SK-N-SH treated with all-trans-retinoic acid at 6 μM for 48 hours (cell line): Measurements from ENCODE around the gene AGO4.
"Not testable (repeated sequence)": the region's sequence is repeated elsewhere in the genome, so short reads cannot be mapped to it uniquely, and the experiment has no call there.

ENCODE experiments used
- ATAC-seq: fragments of 200-7000 bp; cut with Tn5 transposase; 3 replicates; pipeline ENCODE4 v1.9.1; 2020; ENCODE audit warnings: mild to moderate bottlenecking, moderate library complexity
- ARNTL ChIP-seq: fragments of 450-650 bp; formaldehyde crosslinking; IDR thresholded peaks from 2 replicates; pipeline ENCODE4 v1.5.0; 2020; ENCODE audit warnings: low read depth, mild to moderate bottlenecking, moderate library complexity, borderline replicate concordance
- BACH2 ChIP-seq: fragments of 250-450 bp; sonication (Bioruptor Pico); IDR thresholded peaks from 2 replicates; pipeline ENCODE4 v1.9.0; 2021; ENCODE audit warnings: mild to moderate bottlenecking, borderline replicate concordance
- CSDC2 ChIP-seq: fragments of 250-450 bp; sonication (Bioruptor Pico); IDR thresholded peaks from 2 replicates; pipeline ENCODE4 v1.5.0; 2020; ENCODE audit warnings: mild to moderate bottlenecking, moderate library complexity
- ESRRG ChIP-seq: fragments of 250-450 bp; sonication (Bioruptor Pico); IDR thresholded peaks from 2 replicates; pipeline ENCODE4 v1.6.1; 2021; ENCODE audit warnings: mild to moderate bottlenecking
- GLIS3 ChIP-seq: fragments of 250-450 bp; sonication (Bioruptor Pico); IDR thresholded peaks from 2 replicates; pipeline ENCODE4 v1.5.0; 2020; ENCODE audit warnings: mild to moderate bottlenecking, moderate library complexity
- ISL1 ChIP-seq: fragments of 250-450 bp; sonication (Bioruptor Pico); IDR thresholded peaks from 2 replicates; pipeline ENCODE4 v2.1.2; 2022; ENCODE audit warnings: mild to moderate bottlenecking, moderate library complexity
- PPARA ChIP-seq: fragments of 250-450 bp; sonication (Bioruptor Pico); IDR thresholded peaks from 2 replicates; pipeline ENCODE4 v1.5.0; 2020; ENCODE audit warnings: mild to moderate bottlenecking, borderline replicate concordance
- RARB ChIP-seq: fragments of 250-450 bp; sonication (Bioruptor Pico); IDR thresholded peaks from 2 replicates; pipeline ENCODE4 v1.8.0; 2021; ENCODE audit warnings: mild to moderate bottlenecking, moderate library complexity
- TCF4 ChIP-seq: fragments of 250-450 bp; sonication (Bioruptor Pico); IDR thresholded peaks from 2 replicates; pipeline ENCODE4 v1.8.0; 2021; ENCODE audit warnings: mild to moderate bottlenecking, moderate library complexity, borderline replicate concordance
- TOX ChIP-seq: fragments of 250-450 bp; sonication (Bioruptor Pico); IDR thresholded peaks from 2 replicates; pipeline ENCODE4 v1.8.0; 2021; ENCODE audit warnings: mild to moderate bottlenecking, moderate library complexity, borderline replicate concordance
- ZFP30 ChIP-seq: fragments of 450-650 bp; formaldehyde crosslinking; IDR thresholded peaks from 2 replicates; pipeline ENCODE4 v1.5.0; 2022; ENCODE audit warnings: mild to moderate bottlenecking, moderate library complexity
- ZNF70 ChIP-seq: fragments of 450-650 bp; formaldehyde crosslinking; IDR thresholded peaks from 2 replicates; pipeline ENCODE4 v1.5.0; 2020; ENCODE audit warnings: mild to moderate bottlenecking, moderate library complexity
- ZNF8 ChIP-seq: fragments of 450-650 bp; formaldehyde crosslinking; IDR thresholded peaks from 2 replicates; pipeline ENCODE4 v1.5.0; 2020; ENCODE audit warnings: mild to moderate bottlenecking, moderate library complexity
- TF ChIP-seq, protein P1 (sequence below): fragments of 250-450 bp; sonication (Bioruptor Pico); IDR thresholded peaks from 2 replicates; pipeline ENCODE4 v1.5.1; 2020; ENCODE audit warnings: low read depth, mild to moderate bottlenecking, moderate library complexity
- TF ChIP-seq, protein P2 (sequence below): fragments of 250-450 bp; sonication (Bioruptor Pico); IDR thresholded peaks from 2 replicates; pipeline ENCODE4 v1.8.0; 2020; ENCODE audit warnings: mild to moderate bottlenecking, moderate library complexity, borderline replicate concordance
- TF ChIP-seq, protein P3 (sequence below): fragments of 250-450 bp; sonication (Bioruptor Pico); IDR thresholded peaks from 2 replicates; pipeline ENCODE4 v1.8.0; 2021; ENCODE audit warnings: low read depth, mild to moderate bottlenecking, moderate library complexity, borderline replicate concordance
- TF ChIP-seq, protein P4 (sequence below): fragments of 250-450 bp; sonication (Bioruptor Pico); IDR thresholded peaks from 2 replicates; pipeline ENCODE4 v1.5.1; 2021; ENCODE audit warnings: mild to moderate bottlenecking, moderate library complexity
- TF ChIP-seq, protein P5 (sequence below): fragments of 250-450 bp; sonication (Bioruptor Pico); IDR thresholded peaks from 2 replicates; pipeline ENCODE4 v1.5.0; 2020; ENCODE audit warnings: mild to moderate bottlenecking, moderate library complexity

Gene AGO4

DNA sequence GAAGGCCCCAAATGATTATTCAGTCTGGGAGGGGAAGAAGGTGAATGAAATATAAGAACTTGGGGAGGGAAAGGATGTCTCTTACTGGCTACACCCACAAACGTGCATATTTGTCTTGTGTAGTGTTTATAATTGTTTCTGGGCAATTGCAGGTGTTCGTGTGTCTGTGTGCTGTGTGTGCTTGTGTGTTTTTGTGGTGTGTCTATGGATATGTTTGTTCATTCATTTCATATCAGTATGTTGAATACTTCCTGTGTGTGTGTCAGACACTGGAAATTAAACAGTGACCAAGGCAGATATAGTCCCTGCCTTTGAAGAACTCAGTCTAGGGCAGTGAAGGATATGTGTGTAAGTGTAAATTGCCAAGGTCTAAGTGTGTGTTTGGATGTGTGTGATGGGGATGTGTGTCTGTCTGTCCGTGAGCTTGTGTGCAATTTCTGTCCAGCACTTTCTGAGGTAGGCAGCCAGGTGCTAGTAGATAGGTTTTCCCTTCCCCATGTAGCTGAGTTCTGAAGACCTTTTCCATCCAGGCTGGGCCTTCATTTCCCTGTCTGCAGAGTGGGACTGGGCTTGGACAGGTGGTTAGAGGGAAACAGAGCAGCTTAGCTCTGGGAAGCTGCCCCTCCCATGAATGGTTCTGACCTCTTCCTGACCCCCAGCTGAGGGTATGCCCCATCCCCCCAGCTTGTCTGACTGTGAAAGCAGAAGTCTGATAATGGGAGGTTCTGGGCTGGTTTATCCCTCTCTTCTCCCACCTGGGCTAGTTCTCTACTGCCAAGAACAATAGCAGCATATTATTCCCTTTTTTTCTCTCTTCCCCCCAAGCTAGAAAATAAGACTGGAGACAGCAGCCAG lies 79.0 kb downstream of the AGO4 start:
- no peak for ATAC-seq
- no peak for TF ChIP-seq ARNTL (CRISPR knock-in tag)
- TF ChIP-seq, protein P1, sequence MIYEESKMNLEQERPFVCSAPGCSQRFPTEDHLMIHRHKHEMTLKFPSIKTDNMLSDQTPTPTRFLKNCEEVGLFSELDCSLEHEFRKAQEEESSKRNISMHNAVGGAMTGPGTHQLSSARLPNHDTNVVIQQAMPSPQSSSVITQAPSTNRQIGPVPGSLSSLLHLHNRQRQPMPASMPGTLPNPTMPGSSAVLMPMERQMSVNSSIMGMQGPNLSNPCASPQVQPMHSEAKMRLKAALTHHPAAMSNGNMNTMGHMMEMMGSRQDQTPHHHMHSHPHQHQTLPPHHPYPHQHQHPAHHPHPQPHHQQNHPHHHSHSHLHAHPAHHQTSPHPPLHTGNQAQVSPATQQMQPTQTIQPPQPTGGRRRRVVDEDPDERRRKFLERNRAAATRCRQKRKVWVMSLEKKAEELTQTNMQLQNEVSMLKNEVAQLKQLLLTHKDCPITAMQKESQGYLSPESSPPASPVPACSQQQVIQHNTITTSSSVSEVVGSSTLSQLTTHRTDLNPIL: no peak
- no peak for TF ChIP-seq CSDC2 (CRISPR knock-in tag)
- TF ChIP-seq ZNF8 (CRISPR knock-in tag): no peak
- TF ChIP-seq TCF4: no peak
- TF ChIP-seq RARB: no peak
- TF ChIP-seq ZFP30: no peak
- TF ChIP-seq, protein P2, sequence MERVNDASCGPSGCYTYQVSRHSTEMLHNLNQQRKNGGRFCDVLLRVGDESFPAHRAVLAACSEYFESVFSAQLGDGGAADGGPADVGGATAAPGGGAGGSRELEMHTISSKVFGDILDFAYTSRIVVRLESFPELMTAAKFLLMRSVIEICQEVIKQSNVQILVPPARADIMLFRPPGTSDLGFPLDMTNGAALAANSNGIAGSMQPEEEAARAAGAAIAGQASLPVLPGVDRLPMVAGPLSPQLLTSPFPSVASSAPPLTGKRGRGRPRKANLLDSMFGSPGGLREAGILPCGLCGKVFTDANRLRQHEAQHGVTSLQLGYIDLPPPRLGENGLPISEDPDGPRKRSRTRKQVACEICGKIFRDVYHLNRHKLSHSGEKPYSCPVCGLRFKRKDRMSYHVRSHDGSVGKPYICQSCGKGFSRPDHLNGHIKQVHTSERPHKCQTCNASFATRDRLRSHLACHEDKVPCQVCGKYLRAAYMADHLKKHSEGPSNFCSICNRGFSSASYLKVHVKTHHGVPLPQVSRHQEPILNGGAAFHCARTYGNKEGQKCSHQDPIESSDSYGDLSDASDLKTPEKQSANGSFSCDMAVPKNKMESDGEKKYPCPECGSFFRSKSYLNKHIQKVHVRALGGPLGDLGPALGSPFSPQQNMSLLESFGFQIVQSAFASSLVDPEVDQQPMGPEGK: no peak
- TF ChIP-seq TOX: no peak
- TF ChIP-seq, protein P3, sequence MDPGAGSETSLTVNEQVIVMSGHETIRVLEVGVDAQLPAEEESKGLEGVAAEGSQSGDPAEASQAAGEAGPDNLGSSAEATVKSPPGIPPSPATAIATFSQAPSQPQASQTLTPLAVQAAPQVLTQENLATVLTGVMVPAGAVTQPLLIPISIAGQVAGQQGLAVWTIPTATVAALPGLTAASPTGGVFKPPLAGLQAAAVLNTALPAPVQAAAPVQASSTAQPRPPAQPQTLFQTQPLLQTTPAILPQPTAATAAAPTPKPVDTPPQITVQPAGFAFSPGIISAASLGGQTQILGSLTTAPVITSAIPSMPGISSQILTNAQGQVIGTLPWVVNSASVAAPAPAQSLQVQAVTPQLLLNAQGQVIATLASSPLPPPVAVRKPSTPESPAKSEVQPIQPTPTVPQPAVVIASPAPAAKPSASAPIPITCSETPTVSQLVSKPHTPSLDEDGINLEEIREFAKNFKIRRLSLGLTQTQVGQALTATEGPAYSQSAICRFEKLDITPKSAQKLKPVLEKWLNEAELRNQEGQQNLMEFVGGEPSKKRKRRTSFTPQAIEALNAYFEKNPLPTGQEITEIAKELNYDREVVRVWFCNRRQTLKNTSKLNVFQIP (CRISPR knock-in tag): no peak
- TF ChIP-seq, protein P4, sequence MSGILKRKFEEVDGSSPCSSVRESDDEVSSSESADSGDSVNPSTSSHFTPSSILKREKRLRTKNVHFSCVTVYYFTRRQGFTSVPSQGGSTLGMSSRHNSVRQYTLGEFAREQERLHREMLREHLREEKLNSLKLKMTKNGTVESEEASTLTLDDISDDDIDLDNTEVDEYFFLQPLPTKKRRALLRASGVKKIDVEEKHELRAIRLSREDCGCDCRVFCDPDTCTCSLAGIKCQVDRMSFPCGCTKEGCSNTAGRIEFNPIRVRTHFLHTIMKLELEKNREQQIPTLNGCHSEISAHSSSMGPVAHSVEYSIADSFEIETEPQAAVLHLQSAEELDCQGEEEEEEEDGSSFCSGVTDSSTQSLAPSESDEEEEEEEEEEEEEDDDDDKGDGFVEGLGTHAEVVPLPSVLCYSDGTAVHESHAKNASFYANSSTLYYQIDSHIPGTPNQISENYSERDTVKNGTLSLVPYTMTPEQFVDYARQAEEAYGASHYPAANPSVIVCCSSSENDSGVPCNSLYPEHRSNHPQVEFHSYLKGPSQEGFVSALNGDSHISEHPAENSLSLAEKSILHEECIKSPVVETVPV (CRISPR knock-in tag): no peak
- TF ChIP-seq, all 23 proteins: peak for 0

DNA sequence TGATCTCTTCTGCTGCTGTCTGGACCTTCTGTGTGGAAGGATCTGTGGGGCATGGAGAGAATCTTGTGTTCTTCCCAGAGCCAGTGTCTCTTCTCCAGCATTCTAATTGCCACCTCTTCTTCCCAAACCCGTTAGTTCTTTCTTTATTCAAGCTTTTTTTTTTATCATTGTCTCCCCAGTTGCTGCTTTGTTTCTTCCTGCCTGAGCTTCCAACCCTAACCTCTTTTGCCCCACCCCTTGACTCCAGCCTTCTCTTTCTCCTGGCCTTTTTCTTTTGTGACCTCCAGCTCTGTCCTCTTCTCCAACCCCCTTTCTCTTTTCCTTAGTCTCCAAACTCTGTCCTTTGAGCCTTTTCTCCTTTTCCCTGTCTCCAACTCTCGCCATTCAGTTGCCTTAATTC lies 79.7 kb downstream of the AGO4 start:
- no peak for ATAC-seq
- TF ChIP-seq ZFP30: no peak
- TF ChIP-seq, protein P5, sequence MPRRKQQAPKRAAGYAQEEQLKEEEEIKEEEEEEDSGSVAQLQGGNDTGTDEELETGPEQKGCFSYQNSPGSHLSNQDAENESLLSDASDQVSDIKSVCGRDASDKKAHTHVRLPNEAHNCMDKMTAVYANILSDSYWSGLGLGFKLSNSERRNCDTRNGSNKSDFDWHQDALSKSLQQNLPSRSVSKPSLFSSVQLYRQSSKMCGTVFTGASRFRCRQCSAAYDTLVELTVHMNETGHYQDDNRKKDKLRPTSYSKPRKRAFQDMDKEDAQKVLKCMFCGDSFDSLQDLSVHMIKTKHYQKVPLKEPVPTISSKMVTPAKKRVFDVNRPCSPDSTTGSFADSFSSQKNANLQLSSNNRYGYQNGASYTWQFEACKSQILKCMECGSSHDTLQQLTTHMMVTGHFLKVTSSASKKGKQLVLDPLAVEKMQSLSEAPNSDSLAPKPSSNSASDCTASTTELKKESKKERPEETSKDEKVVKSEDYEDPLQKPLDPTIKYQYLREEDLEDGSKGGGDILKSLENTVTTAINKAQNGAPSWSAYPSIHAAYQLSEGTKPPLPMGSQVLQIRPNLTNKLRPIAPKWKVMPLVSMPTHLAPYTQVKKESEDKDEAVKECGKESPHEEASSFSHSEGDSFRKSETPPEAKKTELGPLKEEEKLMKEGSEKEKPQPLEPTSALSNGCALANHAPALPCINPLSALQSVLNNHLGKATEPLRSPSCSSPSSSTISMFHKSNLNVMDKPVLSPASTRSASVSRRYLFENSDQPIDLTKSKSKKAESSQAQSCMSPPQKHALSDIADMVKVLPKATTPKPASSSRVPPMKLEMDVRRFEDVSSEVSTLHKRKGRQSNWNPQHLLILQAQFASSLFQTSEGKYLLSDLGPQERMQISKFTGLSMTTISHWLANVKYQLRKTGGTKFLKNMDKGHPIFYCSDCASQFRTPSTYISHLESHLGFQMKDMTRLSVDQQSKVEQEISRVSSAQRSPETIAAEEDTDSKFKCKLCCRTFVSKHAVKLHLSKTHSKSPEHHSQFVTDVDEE (CRISPR knock-in tag): no peak
- no peak for TF ChIP-seq ZNF8 (CRISPR knock-in tag)
- TF ChIP-seq RARB: no peak
- TF ChIP-seq PPARA (CRISPR knock-in tag): no peak
- TF ChIP-seq ESRRG: no peak
- TF ChIP-seq TCF4: no peak
- no peak for TF ChIP-seq CSDC2 (CRISPR knock-in tag)
- TF ChIP-seq, protein P3 (CRISPR knock-in tag): no peak
- no peak for TF ChIP-seq TOX
- TF ChIP-seq ZNF70 (CRISPR knock-in tag): no peak
- no peak for TF ChIP-seq ISL1 (CRISPR knock-in tag)

DNA sequence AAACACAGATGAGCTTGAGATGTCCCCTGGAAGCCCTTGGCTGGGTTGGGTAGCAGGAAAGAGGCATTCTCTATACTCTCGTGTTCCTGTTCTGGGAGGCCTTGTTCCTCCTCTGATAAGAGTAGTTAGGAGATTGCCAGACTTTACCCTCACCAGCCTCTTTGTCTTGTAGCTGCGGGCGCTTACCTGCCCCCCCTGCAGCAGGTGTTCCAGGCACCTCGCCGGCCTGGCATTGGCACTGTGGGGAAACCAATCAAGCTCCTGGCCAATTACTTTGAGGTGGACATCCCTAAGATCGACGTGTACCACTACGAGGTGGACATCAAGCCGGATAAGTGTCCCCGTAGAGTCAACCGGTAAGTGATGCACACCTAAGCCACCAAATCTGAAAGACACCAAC lies 80.4 kb downstream of the AGO4 start:
- TF ChIP-seq GLIS3 (CRISPR knock-in tag): no peak
- TF ChIP-seq ZNF70 (CRISPR knock-in tag): no peak
- TF ChIP-seq, protein P1: no peak
- TF ChIP-seq BACH2 (CRISPR knock-in tag): no peak
- TF ChIP-seq ZFP30: no peak
- TF ChIP-seq ISL1 (CRISPR knock-in tag): no peak
- no peak for ATAC-seq

DNA sequence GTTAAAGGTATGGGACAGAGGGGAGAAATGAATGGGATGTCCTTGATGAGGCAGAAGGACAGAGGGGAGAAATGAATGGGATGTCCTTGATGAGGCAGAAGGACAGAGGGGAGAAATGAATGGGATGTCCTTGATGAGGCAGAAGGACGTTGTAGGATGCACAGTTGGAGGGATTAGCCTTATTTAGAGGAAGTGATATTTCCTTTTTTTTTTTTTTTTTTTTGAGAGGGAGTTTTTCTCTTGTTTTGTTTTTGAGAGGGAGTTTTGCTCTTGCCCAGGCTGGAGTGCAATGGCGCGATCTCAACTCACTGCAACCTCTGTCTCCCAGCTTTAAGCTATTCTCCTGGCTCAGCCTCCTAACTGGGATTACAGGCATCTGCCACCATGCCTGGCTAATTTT lies 81.2 kb downstream of the AGO4 start:
- ATAC-seq: not testable (repeated sequence)
